NCI-H1105 treated with DMSO at 0.1 percent for 48 hours (cell line): ENCODE measurements around the gene DUSP3.
"Not testable (repeated sequence)": the region's sequence is repeated elsewhere in the genome, so short reads cannot be mapped to it uniquely, and the experiment has no call there.

Experiments used
- DNase-seq: peaks from one replicate; lab custom pipeline; 2025; lab: John Stamatoyannopoulos, UW

Gene DUSP3

DNA sequence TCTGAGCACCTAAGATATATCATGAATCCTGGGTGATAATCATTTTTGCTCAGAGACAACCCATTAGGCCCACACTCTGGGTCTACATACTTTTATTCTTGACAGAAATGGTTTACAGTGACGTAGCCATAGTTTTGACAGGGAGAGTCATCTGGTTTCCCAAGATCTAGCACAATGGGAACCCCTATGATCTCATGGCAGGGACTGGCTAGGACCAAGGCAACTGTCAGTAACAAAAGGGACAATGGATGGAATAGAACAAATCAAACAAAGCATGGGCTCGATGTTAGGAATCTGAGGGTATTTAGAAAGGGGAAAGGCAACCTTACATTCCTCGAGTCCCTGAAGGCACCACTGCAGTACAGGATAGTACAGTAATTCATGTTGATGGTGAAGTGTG is 22.0 kb upstream of the DUSP3 start:
- DNase-seq = no peak

GRCh38 chr17:43799047-43799446 is 20.3 kb upstream of the DUSP3 start:
- DNase-seq = no peak

GRCh38 chr17:43798024-43798423 is 19.2 kb upstream of the DUSP3 start:
- not testable (repeated sequence) for DNase-seq

DNA sequence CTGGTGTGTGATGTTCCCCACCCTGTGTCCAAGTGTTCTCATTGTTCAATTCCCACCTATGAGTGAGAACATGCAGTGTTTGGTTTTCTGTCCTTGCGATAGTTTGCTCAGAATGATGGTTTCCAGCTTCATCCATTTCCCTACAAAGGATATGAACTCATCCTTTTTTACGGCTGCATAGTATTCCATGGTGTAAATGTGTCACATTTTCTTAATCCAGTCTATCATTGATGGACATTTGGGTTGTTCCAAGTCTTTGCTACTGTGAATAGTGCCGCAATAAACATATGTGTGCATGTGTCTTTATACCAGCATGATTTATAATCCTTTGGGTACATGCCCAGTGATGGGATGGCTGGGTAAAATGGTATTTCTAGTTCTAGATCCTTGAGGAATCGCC is 13.9 kb upstream of the DUSP3 start:
- DNase-seq = not testable (repeated sequence)

GRCh38 chr17:43791589-43791988 is 12.8 kb upstream of the DUSP3 start:
- peak; percentile 80 for DNase-seq

- DNase-seq = no peak
These were observed 11.6 kb upstream of the DUSP3 start for GRCh38 chr17:43790311-43790940.

DNA sequence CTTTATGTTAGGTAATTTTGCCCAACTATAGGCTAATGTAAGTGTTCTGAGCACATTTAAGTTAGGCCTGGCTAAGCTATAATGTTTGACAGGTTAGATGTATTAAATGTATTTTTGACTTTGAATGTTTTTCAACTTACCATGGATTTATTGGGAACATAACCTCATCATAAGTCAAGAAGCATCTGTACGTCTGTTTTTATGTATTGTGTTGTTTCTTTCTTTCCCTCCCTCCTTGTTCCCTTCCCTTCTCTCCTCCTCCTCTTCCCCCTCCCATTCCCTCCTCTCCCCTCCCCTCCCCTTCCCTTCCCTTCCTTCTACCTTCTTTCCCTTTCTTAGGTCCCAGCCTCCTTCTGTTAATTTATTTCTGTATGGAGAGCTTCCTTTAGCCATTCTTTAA is 10.7 kb upstream of the DUSP3 start:
- DNase-seq = no peak

GRCh38 chr17:43788540-43788939 is 9.8 kb upstream of the DUSP3 start:
- no peak for DNase-seq

GRCh38 chr17:43787728-43788127 is 9.0 kb upstream of the DUSP3 start:
- no peak for DNase-seq

DNA sequence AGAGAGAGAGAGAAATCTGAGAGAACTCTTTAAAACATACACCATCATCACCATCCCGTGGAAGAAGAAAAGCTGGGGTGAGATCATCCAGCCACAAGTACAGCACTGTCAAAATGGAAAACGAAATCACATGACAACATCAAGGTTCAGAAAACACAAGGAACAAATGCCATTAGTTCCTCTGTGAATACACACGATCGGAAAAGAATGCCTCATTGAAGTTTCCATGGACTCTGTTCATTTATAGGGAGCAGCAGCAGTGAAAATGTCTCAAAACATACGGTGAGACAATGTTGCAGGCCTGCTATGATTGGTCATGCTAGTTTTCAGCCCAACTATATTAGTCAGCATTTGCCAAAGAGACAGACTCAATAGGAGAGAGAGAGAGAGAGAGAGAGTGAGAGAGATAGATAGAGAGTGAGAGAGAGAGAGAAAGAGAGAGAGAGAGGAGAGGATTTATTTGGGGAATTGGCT is 5.9 kb upstream of the DUSP3 start:
- no peak for DNase-seq

DNA sequence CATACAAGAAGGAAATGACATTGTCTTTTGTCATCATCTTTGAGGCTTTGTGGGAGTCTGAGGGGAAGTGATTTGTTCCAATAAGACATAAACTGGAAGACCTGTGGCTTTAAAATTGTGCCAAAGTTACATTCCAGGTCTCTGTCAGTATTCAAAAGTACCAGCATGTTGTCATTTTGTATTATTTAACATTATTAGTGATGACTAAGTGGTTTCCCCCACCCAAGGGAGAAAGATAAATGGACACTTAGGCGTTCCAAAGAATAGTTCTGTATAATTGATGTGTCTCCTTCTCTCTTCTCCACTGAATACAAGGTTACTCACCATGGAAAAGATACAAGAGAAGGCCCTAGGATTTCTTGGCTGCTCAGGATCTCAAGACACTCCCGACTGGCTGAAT is 5.3 kb upstream of the DUSP3 start:
- no peak for DNase-seq

- no peak for DNase-seq
These were observed 4.3 kb upstream of the DUSP3 start for GRCh38 chr17:43782913-43783680.

- DNase-seq = no peak
These were observed 1.4 kb upstream of the DUSP3 start, which contains the start of gene CFAP97D1 for GRCh38 chr17:43780135-43780534. TSS of gene CFAP97D1 (plus strand) at chr17:43780435. CDS start at chr17:43780463, 28 bp downstream.

- DNase-seq = peak; percentile 39
These were observed 658 bp upstream of the DUSP3 start for GRCh38 chr17:43779145-43780125.

DNA sequence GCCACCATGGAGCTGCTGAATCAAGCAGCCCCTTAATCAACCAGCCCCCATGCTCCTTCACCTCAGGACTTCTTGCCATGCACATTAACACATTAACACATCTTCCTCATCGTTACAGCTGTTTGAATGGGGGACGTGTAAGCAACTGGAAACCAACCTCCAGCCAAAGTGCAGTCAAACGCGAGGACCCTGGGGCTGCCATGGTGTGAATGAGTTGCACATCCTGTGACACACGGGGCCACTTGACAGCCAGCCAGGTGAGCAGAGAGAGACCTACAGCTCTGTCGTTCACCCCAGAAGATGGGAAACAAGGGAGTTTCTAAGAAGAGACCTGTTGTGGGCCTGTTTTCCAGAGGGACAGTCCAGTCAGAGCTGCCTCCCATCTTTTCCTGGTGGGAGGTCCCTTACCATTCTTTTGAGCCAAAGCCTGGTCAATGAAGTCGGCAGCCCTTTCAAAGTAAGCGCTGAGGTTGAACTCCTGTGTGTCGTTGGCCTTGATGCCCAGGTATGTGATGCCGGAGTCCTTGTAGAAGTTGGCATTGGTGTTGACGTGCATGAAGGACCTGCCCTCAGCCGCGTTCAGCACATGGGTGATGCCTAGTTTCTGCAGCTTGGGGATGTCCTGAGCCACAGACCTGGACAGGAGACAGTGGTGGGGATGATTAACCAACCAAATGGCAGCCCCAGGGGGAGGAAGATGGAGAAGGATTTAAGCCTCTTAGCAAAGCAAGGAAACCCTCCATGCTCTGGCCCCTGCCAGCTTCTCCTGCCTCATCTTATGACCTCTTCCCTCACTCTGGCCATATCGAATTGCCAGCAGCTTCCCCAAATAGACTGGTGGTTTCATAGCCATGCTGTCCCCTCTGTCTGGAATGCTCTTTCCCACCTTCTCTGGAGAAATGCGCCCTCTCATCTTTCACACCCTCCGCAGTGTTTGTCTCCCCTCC is 4.2 kb downstream of the DUSP3 start:
- DNase-seq = no peak

DNA sequence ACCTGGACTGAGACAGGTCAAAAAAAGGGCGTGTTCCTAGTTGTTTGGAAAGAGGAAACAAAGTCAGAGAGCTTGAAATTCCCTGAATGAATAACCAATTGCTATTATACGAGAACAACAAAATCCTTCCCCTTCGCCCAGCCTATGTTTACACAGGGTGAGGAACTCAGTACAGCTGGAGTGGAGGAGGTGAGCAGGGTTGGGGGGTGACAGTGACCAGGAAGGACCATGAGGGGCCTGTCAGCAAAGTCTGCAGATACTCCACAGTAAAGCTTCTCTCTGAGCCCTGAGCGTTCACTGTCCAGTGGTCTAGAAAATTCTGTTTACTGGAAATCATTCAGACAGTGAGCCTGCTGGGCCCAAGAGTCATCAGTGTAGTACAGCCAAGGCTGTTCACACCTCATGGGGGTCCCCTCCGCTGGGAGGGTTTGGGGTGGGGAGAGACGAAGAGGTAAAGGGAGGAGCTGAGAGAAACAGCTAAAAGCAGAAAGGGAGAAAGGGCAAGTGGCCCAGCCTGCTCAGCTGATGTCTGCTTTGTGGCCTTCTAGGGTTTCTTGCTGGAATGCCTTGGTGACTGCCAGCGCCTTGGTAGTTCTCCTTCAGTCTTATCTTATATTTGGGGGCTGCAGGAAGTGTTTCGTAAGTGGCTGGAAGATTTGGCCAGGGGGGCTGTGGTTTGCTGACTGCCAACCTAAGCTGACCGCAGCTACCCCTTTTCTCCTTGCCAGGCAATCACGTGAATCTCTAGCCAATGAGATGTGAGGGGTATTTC is 5.7 kb downstream of the DUSP3 start:
- no peak for DNase-seq

GRCh38 chr17:43771463-43771862 is 7.3 kb downstream of the DUSP3 start:
- no peak for DNase-seq

DNA sequence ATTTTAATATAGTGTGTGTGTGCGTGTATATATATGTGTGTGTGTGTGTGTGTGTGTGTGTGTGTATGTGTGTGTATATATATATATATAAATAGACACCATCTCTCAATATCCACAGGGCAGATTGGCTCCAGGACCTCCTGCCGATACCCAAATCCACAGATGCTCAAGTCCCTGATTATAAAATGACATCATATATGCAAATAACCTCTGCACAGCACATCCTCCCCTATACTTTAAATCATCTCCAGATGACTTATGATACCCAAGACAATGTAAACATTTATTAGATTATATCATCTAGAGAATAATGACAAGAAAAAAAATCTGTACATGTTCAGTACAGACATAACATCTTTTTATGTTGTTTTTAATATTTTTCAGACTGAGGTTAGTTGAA is 7.8 kb downstream of the DUSP3 start:
- DNase-seq = no peak

GRCh38 chr17:43769859-43770258 is 8.9 kb downstream of the DUSP3 start:
- DNase-seq = no peak

DNA sequence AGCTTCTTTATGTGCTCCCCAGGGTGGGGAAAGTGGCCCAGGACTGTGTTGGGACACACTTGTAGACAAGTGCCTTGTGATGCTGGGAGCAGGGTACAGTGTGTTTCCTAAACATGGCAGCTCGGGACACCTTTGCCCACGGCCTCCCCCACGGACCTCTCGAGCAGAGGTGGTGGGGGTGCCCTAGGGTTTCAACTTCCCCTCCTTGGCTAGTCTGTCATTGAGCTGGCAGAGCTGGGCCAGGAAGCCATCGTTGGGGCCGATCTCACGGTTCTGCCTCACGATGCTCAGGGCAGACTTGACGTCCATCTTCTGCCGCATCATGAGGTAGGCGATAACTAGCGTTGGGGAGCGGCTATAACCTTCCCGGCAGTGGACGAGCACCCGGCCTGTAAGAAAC is 9.4 kb downstream of the DUSP3 start:
- DNase-seq = no peak
